Uterus (tissue), 2 donors: ENCODE results near the gene MPPED1.

Source experiments
- POLR2A ChIP-seq, 2 donors: fragments of 450-650 bp; IDR thresholded peaks; one replicate each; pipeline ENCODE4 v1.6.1; 2016; ENCODE audit warnings: antibody characterized with exemption in 2 of 2, mild to moderate bottlenecking in 1 of 2, moderate library complexity in 1 of 2
- TF ChIP-seq, protein P1 (sequence below), 4 experiments: fragments of 200-600 bp in 2 of 4; fragments of 450-650 bp in 2 of 4; sonication (generic) in 2 of 4; IDR thresholded peaks; one replicate each; pipeline ENCODE4 v1.5.1; 2016 to 2019; ENCODE audit warnings: antibody characterized with exemption in 4 of 4, mild to moderate bottlenecking in 2 of 4, moderate library complexity in 1 of 4

DNA sequence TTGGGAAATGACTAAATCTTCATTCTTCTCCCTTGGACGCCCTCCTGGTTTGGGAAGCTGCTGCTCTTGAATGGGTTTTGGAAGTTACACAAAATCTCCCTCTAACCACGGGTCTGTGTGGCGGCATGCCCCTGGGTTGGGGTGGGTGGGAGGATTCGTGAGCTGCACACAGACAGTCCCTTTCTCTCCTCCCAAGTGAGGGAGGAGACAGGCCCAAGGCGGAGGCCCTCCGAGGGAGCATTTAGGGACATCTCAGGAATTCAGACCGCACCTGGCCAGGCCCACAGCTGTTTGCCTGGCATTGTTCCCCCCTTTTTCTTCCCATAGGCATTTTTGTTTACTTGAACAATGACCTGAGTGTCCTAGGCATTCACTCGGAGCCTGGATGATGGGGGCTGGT, 94.1 kb downstream of the MPPED1 start:
- TF ChIP-seq, protein P1, sequence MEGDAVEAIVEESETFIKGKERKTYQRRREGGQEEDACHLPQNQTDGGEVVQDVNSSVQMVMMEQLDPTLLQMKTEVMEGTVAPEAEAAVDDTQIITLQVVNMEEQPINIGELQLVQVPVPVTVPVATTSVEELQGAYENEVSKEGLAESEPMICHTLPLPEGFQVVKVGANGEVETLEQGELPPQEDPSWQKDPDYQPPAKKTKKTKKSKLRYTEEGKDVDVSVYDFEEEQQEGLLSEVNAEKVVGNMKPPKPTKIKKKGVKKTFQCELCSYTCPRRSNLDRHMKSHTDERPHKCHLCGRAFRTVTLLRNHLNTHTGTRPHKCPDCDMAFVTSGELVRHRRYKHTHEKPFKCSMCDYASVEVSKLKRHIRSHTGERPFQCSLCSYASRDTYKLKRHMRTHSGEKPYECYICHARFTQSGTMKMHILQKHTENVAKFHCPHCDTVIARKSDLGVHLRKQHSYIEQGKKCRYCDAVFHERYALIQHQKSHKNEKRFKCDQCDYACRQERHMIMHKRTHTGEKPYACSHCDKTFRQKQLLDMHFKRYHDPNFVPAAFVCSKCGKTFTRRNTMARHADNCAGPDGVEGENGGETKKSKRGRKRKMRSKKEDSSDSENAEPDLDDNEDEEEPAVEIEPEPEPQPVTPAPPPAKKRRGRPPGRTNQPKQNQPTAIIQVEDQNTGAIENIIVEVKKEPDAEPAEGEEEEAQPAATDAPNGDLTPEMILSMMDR (IDR thresholded peaks at IDR 0.05), result no peak
- no peak for TF ChIP-seq POLR2A (IDR thresholded peaks at IDR 0.05)
